K562 (cell line): ENCODE data around the gene MITD1. TPM values are rescaled to one million over a fixed set of nuclear protein-coding genes. Genes with fewer than 3 reads are reported as not detected.

ENCODE experiments used
- MYNN ChIP-seq, 2 experiments: sonication (generic); formaldehyde crosslinking in 1 of 2; IDR thresholded peaks; 2 replicates each; pipeline versions ENCODE4 v1.5.0 to v1.6.1; 2016 to 2020; ENCODE audit warnings: antibody characterized with exemption in 1 of 2, missing genetic modification reagents in 1 of 2
- TAF9B ChIP-seq: fragments of 450-650 bp; IDR thresholded peaks from 2 replicates; pipeline ENCODE4 v1.6.1; 2018; ENCODE audit warnings: mild to moderate bottlenecking; ENCODE audit not compliant: partially characterized antibody
- polyA plus RNA-seq, 8 experiments: library from polyadenylated mRNA; depleted of rRNA in 4 of 8; stranded (reverse) in 5 of 8; unstranded in 3 of 8; fragments of >200 nt; fragmentation: Nextera tagmentation in 2 of 8; fragmentation: Illumina TruSeq in 1 of 8; extraction: Ambion mirVana in 2 of 8; extraction: Trizol in 1 of 8; gene quantifications; 2 replicates each; pipeline versions ENCODE4 v1.2.1 to v1.2.3, GENCODE V29; 2011 to 2014; ENCODE audit warnings: inconsistent platforms in 1 of 8, missing spikeins in 1 of 8
- total RNA-seq, 7 experiments: library from RNA; depleted of rRNA in 6 of 7; stranded (reverse); fragments of >200 nt in 6 of 7; fragmentation: Illumina TruSeq in 2 of 7; extraction: Trizol in 2 of 7; gene quantifications; 2 replicates each; pipeline versions ENCODE4 v1.2.1 to v1.2.3, GENCODE V29; 2011 to 2021; ENCODE audit warnings: low replicate concordance in 1 of 7
- TF ChIP-seq, protein P1 (sequence below), 2 experiments: fragments of 450-650 bp; IDR thresholded peaks; 2 replicates each; pipeline ENCODE4 v1.6.1; 2016; ENCODE audit warnings: mild to moderate bottlenecking in 2 of 2, borderline replicate concordance in 1 of 2, low read depth in 1 of 2, moderate library complexity in 1 of 2
- TF ChIP-seq, protein P2 (sequence below), 2 experiments: fragments of 450-650 bp in 1 of 2; sonication (generic) in 1 of 2; formaldehyde crosslinking in 1 of 2; IDR thresholded peaks; 2 replicates each; pipeline versions ENCODE4 v1.7.1 to v1.9.0; 2016 to 2022; ENCODE audit warnings: inconsistent platforms in 1 of 2, mild to moderate bottlenecking in 1 of 2, missing genetic modification reagents in 1 of 2

The MITD1 gene
- total and polyA plus RNA-seq, 9 of the 15 experiments (the other 6 are each of a cell fraction or from before 2014, with no cell fraction given) = 19.6 to 71.8 (median 43.2) TPM

DNA sequence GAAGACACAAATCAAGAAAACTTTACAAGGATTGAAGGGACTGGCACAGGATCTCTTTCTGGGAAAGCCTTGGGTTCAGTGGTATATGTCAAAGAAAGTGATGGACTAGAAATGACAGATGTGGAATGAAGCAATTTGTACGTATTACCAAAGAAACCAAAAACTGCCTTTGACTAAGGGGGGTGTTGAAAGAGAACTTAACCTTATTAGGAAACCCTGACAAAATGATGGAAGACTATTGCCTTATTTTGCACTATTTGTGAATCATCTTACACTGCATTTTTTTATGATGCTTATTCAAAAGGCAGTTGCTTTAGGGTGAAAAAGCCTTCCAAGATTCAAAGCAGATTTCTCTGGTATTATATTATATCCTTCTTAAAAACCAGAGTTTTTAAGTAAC, 30.2 kb downstream of the MITD1 start (continued):
- TF ChIP-seq, protein P1, sequence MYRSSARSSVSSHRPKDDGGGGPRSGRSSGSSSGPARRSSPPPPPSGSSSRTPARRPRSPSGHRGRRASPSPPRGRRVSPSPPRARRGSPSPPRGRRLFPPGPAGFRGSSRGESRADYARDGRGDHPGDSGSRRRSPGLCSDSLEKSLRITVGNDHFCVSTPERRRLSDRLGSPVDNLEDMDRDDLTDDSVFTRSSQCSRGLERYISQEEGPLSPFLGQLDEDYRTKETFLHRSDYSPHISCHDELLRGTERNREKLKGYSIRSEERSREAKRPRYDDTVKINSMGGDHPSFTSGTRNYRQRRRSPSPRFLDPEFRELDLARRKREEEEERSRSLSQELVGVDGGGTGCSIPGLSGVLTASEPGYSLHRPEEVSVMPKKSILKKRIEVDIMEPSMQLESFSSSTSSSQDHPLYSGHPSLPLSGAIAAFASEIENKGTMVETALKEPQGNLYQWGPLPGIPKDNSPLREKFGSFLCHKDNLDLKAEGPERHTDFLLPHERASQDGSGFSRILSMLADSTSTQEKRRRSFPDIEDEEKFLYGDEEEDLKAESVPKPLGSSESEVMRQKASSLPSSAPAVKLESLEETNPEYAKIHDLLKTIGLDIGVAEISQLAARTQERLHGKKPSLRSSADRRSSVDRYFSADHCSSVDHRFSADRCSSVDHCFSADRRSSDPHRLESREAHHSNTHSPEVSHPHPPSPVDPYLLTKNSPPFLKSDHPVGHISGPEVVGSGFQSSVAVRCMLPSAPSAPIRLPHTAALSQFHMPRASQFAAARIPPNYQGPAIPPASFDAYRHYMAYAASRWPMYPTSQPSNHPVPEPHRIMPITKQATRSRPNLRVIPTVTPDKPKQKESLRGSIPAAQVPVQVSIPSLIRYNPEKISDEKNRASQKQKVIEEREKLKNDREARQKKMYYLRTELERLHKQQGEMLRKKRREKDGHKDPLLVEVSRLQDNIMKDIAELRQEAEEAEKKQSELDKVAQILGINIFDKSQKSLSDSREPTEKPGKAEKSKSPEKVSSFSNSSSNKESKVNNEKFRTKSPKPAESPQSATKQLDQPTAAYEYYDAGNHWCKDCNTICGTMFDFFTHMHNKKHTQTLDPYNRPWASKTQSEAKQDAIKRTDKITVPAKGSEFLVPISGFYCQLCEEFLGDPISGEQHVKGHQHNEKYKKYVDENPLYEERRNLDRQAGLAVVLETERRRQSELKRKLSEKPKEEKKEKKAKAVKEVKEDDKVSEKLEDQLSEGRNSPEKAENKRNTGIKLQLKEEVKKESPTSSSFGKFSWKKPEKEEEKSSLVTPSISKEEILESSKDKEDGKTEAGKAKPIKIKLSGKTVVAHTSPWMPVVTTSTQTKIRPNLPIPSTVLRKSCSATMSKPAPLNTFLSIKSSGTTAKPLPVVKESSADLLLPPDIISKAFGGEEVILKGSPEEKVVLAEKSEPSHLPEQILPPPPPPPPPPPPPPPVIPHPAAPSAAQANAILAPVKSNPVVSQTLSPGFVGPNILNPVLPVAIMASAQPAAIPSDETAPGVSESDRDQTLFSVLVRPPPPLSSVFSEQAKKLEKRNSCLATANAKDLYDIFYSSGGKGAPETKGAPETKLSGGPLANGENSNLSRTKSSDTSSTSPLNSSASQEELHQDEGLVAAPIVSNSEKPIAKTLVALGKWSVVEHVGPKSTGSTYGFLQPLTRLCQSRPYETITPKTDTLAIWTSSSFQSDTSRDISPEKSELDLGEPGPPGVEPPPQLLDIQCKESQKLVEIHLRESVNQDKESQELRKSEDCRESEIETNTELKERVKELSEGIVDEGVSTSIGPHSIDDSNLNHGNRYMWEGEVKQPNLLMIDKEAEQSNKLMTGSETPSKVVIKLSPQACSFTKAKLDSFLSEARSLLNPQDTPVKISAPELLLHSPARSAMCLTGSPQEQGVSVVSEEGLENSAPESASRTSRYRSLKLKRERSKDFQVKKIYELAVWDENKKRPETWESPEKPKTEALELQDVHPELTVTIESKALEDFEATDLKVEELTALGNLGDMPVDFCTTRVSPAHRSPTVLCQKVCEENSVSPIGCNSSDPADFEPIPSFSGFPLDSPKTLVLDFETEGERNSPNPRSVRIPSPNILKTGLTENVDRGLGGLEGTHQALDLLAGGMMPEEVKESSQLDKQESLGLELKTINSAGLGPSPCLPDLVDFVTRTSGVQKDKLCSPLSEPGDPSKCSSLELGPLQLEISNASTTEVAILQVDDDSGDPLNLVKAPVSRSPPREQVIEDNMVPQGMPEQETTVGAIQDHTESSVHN (IDR thresholded peaks at IDR 0.05; ENCODE audit: borderline replicate concordance in 1 of 2, low read depth in 1 of 2) = no peak
- TF ChIP-seq, protein P2, sequence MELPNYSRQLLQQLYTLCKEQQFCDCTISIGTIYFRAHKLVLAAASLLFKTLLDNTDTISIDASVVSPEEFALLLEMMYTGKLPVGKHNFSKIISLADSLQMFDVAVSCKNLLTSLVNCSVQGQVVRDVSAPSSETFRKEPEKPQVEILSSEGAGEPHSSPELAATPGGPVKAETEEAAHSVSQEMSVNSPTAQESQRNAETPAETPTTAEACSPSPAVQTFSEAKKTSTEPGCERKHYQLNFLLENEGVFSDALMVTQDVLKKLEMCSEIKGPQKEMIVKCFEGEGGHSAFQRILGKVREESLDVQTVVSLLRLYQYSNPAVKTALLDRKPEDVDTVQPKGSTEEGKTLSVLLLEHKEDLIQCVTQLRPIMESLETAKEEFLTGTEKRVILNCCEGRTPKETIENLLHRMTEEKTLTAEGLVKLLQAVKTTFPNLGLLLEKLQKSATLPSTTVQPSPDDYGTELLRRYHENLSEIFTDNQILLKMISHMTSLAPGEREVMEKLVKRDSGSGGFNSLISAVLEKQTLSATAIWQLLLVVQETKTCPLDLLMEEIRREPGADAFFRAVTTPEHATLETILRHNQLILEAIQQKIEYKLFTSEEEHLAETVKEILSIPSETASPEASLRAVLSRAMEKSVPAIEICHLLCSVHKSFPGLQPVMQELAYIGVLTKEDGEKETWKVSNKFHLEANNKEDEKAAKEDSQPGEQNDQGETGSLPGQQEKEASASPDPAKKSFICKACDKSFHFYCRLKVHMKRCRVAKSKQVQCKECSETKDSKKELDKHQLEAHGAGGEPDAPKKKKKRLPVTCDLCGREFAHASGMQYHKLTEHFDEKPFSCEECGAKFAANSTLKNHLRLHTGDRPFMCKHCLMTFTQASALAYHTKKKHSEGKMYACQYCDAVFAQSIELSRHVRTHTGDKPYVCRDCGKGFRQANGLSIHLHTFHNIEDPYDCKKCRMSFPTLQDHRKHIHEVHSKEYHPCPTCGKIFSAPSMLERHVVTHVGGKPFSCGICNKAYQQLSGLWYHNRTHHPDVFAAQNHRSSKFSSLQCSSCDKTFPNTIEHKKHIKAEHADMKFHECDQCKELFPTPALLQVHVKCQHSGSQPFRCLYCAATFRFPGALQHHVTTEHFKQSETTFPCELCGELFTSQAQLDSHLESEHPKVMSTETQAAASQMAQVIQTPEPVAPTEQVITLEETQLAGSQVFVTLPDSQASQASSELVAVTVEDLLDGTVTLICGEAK (IDR thresholded peaks at IDR 0.05) = no peak
- TF ChIP-seq, protein P2 (CRISPR knock-in tag; IDR thresholded peaks at IDR 0.05) = no peak
- TF ChIP-seq TAF9B (no peak), MYNN (IDR thresholded peaks at IDR 0.05) (no peak), MYNN (CRISPR knock-in tag; IDR thresholded peaks at IDR 0.05) (no peak)
